H1 (cell line): ENCODE data around the gene TTC24. TPM values are rescaled to one million over a fixed set of nuclear protein-coding genes. Genes with fewer than 3 reads are reported as not detected.

ENCODE experiments used
- EGR1 ChIP-seq: IDR thresholded peaks from 2 replicates; pipeline ENCODE4 v1.6.1; 2011; ENCODE audit warnings: low read depth, low read length, borderline replicate concordance
- RAD21 ChIP-seq, 2 experiments: IDR thresholded peaks in 1 of 2; conservative IDR thresholded peaks in 1 of 2; 2 replicates each; pipeline ENCODE4 v1.6.1; 2011; ENCODE audit warnings: low read depth in 2 of 2, low read length in 2 of 2, improper control_type of control experiment in 1 of 2, inconsistent platforms in 1 of 2, mild to moderate bottlenecking in 1 of 2, moderate library complexity in 1 of 2
- polyA plus RNA-seq, 7 experiments: library from polyadenylated mRNA; depleted of rRNA in 3 of 7; stranded (reverse) in 5 of 7; unstranded in 2 of 7; fragments of >200 nt in 5 of 7; fragments of 200-250 nt in 2 of 7; gene quantifications; 1 replicate in 5 of 7; 2 replicates in 1 of 7; 4 replicates in 1 of 7; pipeline versions ENCODE4 v1.2.1 to v1.2.3, GENCODE V29; 2011 to 2013; ENCODE audit warnings: missing spikeins in 2 of 7, mixed read lengths in 2 of 7
- total RNA-seq: library from RNA; stranded (reverse); fragmentation: NEBNext Ultra II Directional; extraction: Animal tissue kit (Norgen Biotek cat#: 25700); gene quantifications from 2 replicates; pipeline ENCODE4 v1.2.1, GENCODE V29; 2021

The TTC24 gene
- total and polyA plus RNA-seq, 2 of the 8 experiments (the other 6 are each of a cell fraction or from before 2014, with no cell fraction given), result 0.08 TPM; not detected in 1

- TF ChIP-seq RAD21 (IDR thresholded peaks at IDR 0.05 in 1 of 2, conservative IDR thresholded peaks at IDR 0.05 in 1 of 2; ENCODE audit: low read depth in 2 of 2, low read length in 2 of 2), result peak; percentile 70 to 80
- TF ChIP-seq EGR1, result no peak
Measured at GRCh38 chr1:156608036-156608674, 28.6 kb downstream of the TTC24 start (continued).
